AG10803 (cell line): ENCODE data around the gene EMC10.

Experiments used
- DNase-seq: peaks from one replicate; pipeline ENCODE4 v3.0.0; 2010; ENCODE audit warnings: low read depth
- H3K4me3 ChIP-seq: 2 replicates; pipeline ENCODE4 v1.5.1; 2011; ENCODE audit warnings: mild to moderate bottlenecking, low read length, control low read depth
- CTCF ChIP-seq: conservative IDR thresholded peaks from 2 replicates; pipeline ENCODE4 v1.5.1; 2011; ENCODE audit warnings: mild to moderate bottlenecking, low read length, control low read depth, inconsistent platforms

EMC10 gene

GRCh38 chr19:50455992-50456391, 20.3 kb upstream of the EMC10 start:
- no peak for TF ChIP-seq CTCF
- H3K4me3 ChIP-seq, result no peak overlapping the region
- no peak for DNase-seq

- DNase-seq, result no peak
- no peak overlapping the region for H3K4me3 ChIP-seq
- no peak for TF ChIP-seq CTCF
These were observed 19.0 kb upstream of the EMC10 start for GRCh38 chr19:50457300-50457699.

- no peak overlapping the region; the same call in 1 of the 2 replicates for H3K4me3 ChIP-seq
- TF ChIP-seq CTCF, result no peak
- peak; percentile 39 for DNase-seq
These were observed 17.8 kb upstream of the EMC10 start for GRCh38 chr19:50458396-50459066.

GRCh38 chr19:50459067-50459456, 17.2 kb upstream of the EMC10 start:
- DNase-seq, result no peak
- no peak for TF ChIP-seq CTCF
- no peak overlapping the region for H3K4me3 ChIP-seq

GRCh38 chr19:50459638-50460037, 16.7 kb upstream of the EMC10 start:
- TF ChIP-seq CTCF, result no peak
- DNase-seq, result no peak
- H3K4me3 ChIP-seq, result no peak overlapping the region

- no peak overlapping the region for H3K4me3 ChIP-seq
- TF ChIP-seq CTCF, result no peak; the same call in 1 of the 2 replicates
- peak; percentile 32 for DNase-seq
These were observed 16.0 kb upstream of the EMC10 start for GRCh38 chr19:50460161-50460765.
